ENCODE results near the gene NFIA.

DNA sequence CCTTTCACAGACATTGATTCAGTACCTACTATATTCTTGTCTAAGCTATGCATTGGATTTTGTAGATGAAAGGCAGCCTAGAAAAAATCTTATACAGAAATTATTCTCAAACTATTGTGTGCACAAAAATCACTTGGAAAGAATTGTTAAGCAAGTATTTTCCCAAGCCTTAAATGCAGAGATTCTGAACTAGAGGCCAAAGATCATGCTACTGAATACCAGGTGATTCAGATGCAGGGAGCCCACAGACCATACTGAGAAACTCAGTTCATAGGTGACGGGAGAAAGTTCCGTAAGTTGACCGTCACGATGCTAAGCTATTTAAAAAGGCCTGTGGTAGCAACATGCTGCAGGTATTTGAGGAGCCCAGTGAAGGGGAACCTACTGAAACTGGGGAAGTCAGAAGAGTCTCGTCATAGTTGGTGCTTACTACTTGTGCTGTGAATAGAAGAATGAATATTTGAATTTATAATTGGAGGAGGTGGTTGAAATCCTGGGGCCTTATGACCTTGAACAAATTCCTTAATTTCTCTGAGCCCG lies 150.8 kb downstream of the NFIA start:
- TF ChIP-seq, protein P1, sequence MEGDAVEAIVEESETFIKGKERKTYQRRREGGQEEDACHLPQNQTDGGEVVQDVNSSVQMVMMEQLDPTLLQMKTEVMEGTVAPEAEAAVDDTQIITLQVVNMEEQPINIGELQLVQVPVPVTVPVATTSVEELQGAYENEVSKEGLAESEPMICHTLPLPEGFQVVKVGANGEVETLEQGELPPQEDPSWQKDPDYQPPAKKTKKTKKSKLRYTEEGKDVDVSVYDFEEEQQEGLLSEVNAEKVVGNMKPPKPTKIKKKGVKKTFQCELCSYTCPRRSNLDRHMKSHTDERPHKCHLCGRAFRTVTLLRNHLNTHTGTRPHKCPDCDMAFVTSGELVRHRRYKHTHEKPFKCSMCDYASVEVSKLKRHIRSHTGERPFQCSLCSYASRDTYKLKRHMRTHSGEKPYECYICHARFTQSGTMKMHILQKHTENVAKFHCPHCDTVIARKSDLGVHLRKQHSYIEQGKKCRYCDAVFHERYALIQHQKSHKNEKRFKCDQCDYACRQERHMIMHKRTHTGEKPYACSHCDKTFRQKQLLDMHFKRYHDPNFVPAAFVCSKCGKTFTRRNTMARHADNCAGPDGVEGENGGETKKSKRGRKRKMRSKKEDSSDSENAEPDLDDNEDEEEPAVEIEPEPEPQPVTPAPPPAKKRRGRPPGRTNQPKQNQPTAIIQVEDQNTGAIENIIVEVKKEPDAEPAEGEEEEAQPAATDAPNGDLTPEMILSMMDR (conservative IDR thresholded peaks at IDR 0.05 in 1 of 2, IDR thresholded peaks at IDR 0.05 in 1 of 2; ENCODE audit: low read depth in 1 of 2, low read length in 2 of 2), result no peak
- TF ChIP-seq EZH2 (IDR thresholded peaks at IDR 0.05; ENCODE audit: low read length, missing control alignments), result no peak

Measured in fibroblast of lung (primary cell).